HG03520 (cell line): ENCODE results near the gene QPCT.
A peak's percentile ranks its signal among the peaks of the same experiment; 100 is the strongest.
"Not testable (repeated sequence)": the region's sequence is repeated elsewhere in the genome, so short reads cannot be mapped to it uniquely, and the experiment has no call there.

Source experiments
- ATAC-seq: cut with Tn5 transposase; IDR thresholded peaks from one replicate; pipeline ENCODE4 v1.9.1; 2021; ENCODE audit warnings: mild to moderate bottlenecking, moderate library complexity; ENCODE audit not compliant: unreplicated experiment

The QPCT gene

DNA sequence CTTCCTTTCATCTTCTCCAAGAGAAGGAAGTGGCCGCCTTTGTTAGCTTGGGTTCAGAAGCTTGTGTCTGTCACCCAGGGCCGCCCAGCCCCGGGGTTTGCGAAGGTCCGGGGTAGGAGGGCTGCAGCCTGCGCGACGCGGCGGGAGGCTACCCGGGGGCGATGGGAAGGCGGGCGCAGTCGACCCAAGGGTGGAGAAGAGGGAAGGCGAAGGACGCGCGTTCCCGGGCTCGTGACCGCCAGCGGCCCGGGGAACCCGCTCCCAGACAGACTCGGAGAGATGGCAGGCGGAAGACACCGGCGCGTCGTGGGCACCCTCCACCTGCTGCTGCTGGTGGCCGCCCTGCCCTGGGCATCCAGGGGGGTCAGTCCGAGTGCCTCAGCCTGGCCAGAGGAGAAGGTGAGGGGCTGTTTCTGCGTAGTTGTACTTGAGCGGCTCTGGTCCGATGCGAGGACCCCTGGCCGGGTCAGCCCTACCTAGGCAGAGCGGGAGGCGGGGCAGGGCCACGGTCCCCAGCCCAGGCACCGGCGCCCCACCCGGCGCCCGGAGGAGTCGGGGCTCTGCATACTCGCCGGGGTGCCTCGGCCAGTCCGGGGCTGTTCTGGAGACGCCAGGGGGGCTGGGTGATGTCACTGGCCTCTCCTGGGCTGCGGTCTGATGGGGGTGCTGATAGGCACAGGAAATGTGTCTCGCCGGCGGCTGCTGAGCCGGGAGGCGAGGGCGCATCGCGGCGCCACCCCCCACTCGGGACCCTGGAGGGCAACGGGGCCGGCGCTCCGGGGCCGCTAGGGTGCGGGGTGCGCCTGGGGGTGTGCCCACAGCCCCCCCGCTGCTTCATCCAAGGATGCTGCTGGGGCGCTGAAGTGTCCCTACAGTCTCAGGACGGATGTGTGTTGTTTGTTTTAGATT lies at the start of gene QPCT:
TSS of gene QPCT (plus strand) at position 178 of the 909 bp plus-strand sequence. CDS start at position 280, 102 bp downstream.
- no peak for ATAC-seq

DNA sequence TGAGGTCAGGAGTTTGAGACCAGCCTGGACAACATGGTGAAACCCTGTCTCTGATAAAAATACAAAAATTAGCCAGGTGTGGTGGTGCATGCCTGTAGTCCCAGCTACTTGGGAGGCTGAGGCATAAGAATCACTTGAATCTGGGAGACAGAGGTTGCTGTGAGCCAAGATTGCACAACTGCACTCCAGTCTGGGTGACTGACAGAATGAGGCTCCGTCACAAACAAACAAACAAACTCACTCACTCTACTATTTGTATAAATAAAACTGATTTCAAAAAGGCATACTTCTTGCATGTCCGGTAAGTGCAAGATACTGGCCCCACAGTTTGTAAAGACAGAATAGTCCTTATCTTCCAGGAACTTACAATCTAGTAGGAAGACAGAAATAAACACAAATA lies 49.6 kb upstream of the QPCT start:
- ATAC-seq, result not testable (repeated sequence)

DNA sequence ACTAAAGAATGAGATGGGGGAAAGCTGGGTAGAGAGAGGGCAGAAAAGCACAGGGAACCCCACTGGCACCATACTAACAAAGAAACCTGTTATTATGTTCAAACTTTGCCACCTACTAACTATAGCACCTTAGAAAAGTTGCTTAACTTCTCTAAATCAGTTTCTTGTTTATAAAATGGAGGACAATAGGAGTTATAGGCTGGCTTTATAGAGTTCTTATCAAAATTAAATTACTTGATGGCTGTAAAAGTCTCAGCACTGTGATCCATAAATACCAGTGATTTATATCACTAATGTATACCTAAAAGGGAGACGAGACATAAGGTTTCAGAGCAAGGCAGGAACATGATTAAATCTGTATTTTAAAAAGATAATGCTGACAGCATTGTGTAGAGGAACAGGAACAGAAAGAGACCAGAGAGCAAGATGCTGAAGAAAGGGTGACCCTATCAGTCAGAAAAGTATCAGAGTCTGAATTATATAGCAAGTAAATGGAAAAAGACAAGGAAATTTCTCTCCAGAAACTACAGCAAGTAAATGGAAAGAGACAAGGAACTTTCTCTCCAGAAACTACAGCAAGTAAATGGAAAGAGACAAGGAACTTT lies 48.9 kb upstream of the QPCT start:
- ATAC-seq, result no peak

DNA sequence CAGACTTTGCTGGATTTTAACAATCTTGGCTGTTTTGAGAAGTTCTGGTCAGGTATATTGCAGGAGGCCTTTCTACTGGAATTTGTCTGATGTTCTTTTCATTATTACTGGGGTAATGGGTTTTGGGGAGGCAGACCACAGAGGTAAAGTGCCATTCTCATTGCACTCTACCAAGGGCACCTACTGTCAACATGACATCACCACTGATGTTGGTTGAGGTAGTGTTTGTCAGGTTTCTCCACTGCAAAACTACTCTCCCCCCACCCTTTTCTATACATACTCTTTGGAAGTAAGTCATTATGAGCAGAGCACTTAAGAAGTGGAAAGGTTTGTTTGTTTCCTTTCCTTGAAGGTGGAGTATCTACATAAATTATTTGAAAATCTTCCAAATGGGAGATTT lies 46.8 kb upstream of the QPCT start:
- no peak for ATAC-seq

DNA sequence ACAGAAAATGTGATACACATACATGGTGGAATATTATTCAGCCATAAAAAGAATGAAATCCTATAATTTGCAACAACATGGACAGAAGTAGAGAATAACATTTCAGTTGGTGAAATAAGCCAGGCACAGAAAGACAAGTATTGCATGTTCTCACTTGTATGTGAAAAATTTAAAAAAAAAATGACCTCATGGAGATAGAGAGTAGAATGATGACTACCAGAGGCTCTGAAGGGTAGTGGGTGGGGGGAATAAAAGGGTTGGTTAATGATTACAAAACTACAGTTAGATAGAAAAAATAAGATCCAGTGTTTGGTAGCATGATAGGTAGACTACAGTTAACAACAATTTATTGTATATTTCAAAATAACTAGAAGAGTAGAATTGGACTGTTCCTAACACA lies 44.3 kb upstream of the QPCT start:
- no peak for ATAC-seq

DNA sequence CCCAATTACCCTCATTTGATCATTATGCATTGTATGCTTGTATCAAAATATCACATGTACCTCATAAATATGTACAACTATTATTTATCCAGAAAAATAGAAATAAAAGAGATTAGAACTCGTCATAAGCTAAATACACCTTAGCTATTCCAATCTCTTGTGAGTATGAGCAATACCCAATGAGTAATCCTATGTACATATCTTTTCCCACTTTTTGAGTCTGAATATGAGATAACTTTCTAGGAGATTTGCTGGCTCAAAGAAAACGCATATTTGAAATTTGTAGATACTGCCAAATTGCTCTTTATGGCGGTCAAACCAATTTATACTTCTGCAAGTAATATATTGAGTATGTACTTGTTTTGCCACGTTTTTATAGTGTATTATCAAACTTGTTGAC lies 43.9 kb upstream of the QPCT start:
- no peak for ATAC-seq

DNA sequence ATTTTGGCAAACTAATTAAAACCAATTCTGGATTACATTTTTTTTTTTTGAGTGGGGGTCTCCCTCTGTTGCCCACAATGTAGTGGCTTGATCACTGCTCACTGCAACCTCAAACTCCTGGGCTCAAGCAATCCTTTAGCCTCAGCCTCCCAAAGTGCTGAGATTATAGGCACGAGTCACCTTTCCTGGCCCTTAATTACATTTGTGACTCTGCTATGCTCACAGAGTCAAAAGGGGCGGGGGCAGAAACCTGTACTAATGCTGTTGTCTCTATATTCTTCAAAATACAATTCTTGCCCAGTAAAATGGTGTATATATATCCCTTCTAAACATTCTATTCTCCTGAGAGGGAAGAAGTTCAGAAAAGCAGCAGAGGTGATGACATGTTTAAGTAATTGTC lies 43.0 kb upstream of the QPCT start:
- no peak for ATAC-seq

DNA sequence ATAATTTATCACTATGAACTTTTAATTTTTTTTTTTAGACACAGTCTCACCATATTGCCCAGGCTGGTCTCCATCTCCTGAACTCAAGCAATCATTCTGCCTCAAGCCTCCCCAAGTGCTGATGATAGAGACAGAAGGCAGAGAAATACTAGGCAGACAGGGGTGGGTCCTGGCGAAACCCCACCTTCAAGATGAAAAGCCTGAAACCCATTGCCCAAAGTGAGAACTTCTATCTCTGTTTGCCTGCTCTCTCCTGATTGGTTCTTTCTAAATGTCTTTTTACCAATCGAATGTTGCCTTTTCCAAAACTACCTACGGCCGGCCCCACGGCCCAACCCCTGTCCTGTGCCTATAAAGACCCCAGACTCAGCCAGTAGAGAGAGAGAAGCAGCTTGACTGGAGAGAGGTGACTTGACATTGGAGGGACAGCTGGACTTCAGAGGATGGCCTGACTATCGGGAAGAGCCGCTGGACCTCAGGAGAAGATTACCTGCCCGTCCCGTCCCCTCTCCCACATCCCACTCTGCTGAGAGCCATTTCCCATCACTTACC lies 41.7 kb upstream of the QPCT start:
- ATAC-seq, result no peak

DNA sequence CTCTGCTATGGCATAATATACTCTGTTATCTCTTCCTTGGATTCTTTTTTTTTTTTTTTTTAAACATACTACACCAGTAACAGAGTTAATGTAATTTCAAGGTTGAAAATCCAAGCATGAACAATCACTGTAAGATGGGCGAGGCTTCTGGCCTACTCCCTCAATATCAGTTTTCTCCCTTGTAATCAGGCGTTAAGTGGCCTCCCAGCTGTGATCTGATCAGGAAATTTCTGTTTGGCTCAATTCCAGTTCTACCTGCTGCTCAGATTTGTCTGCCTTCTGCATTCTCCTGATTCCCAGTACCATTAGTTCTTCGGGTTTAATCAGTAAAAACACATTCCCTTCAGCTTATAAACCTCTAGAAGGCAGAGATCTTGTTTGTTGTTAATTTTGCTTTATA lies 38.4 kb upstream of the QPCT start:
- ATAC-seq, result no peak

DNA sequence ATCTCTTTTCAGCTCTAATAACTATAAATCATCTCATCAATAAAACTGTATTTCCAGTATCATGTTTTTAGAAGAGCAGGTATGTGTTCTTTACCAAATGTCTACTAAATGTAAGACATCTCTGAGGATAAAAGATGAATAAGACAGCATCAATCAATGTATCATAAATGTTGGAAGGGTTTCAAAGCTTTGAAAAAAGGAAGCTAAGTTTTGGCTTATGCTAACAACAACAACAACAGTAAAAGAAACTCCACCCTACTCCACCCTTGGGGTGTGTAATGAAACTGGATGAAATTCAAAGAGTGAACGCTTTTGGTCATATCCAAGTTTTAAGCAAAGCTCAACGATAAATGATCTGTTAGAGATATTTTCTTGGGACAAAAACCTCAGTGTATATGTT lies 36.9 kb upstream of the QPCT start:
- ATAC-seq, result no peak

DNA sequence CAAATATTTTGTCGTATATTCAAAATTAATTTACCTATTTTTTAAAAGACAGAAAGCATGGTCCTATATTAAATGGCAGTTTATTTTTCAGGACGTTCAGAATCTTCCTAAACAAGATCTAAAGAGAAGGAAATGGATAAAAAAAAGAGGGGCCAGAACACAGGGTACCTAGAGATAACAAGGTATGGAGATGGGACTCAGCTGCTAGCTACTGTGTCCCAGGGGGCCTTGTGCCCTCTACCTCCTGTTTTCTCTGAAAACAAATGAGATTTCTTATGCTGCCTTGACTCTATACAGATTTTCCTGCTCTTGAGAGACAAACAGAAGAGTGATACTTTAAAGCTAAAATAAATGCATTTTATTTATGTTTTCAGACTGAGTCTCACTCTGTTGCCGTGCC lies 29.1 kb upstream of the QPCT start:
- no peak for ATAC-seq

DNA sequence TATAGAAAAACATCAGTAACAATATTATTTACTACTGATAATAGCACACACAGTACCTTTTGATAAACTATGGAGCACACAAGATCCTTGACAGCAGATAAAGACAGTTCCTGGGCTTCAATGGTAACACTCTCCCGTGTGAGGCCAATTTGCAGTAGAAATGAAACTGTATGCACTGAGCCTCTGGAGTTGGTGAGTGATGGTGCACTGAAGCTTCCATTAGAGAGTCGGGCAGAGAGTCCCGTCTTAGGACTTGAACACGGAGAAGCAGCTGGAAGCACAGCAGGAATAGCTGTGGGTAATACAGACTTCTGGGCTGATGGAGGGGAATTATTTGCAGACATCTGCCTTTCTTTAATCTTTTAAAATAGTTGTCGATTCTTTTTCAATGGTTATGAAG lies 28.2 kb upstream of the QPCT start:
- ATAC-seq, result no peak

DNA sequence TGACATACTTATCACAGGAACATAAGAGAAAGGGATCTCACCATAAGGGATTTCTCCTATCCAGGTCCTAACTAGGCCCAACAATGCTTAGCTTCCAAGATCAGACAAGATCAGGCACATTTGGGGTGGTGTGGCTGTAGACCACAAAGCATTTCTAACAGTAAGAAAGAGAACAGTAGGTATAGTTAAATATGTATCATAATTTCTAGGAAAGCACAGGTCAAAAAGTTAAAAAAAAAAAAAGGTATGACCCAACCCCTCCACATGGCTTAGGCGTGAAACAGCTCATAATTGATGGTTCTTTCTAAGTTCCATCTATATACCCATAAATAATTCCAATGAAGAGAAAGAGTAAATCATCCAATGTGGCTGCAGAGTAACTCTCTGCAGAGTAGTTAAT lies 26.7 kb upstream of the QPCT start:
- no peak for ATAC-seq

DNA sequence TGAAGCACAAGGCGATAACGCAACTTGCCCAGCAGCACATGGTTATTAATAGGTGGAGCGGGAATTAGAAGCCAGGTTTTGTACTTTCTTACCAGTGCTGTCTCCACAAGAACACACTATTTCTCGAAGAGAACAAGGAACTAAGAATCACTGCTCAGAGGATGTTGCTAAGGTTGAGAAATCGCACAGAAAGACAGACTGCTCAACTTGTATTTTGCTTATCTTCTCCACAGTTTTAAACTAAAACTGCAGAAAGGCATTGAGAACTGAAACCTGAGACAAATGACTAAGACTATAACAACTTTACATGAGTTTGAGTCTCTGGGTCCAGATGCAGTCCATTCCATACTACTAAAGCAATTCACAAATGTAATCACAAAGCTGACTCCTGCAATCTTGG lies 26.0 kb upstream of the QPCT start:
- ATAC-seq, result no peak

DNA sequence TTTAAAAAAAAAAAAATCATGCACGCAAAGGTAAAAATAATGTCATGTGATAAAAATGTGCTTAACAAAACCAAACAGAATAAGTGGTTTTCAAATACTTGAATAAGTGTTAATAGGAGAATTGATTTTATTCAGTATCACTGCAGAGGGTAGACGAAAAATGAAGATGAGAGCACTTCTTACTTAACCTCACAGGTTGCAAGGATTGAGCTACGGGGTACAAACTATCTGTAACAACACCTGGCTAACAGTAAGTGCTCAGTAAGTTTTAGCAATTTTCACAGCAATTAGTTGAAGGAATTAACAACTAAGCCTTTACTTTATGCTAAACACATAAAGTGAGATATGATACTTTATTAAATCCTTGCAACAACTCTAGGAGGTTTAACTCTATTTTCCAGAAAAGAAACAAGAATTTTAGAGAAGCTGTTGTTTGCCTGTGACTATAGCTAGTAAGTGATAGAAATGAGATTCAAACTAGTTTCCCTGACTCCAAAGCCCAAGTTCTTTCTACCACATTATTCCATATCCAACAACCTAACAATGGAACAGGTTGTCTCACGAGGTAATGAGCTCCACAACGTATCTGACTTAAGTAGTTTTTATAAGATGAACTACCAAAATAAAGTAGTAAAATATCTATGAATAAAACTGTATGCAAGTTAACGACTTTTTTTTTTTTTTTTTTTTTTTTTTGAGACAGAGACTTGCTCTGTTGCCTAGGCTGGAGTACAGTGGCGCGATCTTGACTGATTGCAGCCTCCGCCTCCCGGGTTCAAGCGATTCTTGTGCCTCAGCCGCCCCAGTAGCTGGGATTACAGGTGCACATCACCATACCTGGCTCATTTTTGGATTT lies 24.4 kb upstream of the QPCT start:
- no peak for ATAC-seq

DNA sequence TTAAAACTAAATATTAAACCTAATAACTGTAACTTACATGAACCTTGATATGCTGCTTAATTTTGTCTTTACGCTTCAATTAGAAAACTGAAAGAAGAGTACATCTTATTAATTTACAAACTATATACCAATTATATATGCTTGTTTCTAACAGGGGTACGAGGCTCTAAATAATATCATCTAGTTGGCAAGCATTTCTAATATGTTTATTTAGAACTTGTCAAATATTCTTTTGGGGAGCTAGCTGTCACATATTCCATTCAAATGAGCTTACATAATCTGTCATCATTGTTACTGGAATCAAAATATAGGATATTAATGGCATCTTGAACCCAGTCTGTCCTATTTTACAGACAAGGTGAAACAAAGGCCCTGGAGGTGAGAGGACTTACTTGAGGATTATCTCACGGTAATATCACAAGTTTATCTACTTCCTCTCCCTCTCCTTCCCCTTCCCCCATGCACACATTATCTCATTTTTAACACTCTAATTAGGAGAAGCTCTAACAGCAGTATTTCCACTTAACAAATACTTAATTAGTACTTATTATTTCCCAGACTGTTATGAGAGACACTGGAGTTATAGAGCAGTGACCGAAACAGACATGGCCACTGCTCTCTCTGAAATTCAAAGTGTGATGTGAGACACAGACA lies 23.3 kb upstream of the QPCT start:
- ATAC-seq, result no peak

DNA sequence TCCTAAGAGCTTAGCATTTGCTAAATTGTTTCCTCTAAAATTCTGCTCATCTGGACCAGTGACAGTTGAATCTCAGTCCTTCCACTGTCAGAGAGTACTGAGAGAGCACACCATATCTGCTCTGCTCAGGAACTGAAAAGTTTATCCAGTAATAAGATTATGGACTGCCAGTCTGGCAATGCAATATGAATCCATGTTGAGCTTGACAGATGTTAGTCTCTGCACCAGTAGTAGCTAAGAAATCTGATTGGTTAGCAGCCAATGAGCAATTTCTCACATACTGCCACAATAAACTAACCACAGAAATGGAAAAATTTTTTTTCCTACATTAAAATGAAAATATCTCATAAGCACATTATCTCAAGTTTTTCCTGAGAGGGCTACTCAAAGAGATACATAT lies 22.1 kb upstream of the QPCT start:
- ATAC-seq, result no peak

DNA sequence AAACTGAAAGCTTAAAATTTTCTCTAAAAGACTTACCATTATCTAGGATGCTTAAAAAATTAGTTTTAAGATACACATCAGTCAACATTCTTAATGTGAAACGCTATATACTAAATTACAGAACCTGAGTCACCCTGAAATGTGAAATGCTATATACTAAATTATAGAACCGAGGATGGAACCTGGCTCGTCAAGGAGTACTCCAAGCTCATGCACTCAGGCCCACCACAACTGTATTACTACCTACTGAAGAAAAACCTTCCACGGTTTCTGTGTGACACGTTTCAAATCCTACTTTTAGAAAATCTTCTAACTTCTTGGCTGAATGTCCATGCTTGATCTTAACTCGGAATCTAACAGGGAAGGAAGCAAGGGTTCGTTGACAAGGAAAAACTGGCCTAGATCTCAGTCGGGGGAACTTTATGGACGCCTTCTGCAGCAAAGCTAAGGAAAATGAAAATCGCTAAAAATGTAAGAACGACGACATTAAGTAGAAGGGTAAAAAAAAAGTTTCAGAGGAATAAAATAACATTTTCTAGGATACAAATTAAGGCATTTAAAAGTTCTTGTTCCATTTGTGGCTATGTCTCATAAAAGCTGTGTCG lies 21.2 kb upstream of the QPCT start:
- no peak for ATAC-seq

DNA sequence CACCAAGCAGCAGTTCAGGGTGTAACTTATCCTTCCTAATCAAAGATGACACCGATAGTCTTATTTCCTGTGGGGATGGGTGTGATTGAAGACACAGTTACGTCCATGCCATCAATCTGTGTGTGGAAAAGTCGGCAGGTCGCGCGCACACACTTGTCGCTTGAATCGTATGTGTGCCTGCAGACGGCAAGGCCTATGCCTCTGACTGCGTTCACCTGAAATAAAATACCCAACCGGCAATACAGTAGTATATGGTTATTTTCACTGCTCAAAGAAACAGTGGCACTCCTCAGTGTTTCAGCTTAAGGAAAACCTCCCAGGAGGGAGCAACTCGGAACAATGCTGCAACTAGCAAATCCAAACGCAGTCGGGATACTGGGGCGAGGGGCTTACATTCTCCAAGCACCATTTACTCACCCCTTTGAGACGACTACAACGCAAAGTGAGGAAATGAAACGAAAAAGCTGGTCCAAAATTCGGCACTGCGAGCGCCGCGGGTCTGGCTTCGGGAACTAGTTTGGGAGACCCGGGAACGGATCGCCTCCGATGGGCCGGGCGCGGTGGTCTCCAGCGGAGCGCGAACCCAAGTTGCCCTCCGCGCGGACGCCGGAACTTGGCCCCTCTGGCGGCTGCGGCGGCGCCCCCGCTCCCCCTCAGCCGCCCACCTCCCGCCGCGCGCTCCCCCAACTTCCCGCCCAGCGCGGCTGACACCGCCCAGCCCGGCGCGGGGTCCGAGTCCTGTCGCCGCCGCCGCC lies 20.5 kb upstream of the QPCT start:
- ATAC-seq, result peak; percentile 7

DNA sequence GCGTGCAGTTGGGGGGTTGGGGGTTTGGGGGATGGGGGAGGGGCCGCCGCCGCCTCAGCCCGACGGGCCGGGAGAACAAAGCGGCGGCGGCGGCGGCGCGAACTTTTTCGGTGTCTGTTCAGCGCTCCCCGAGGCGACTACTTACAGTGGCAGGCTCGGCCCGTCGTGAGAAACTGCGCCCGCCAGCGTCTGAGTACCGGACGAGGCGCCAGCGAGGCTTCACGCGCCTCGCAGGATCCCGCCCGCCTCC lies 20.0 kb upstream of the QPCT start:
- ATAC-seq, result no peak
